Panc1 (cell line): ENCODE data around the gene ZCCHC4. TPM values are rescaled to one million over a fixed set of nuclear protein-coding genes. Genes with fewer than 3 reads are reported as not detected.

Experiments
- ATAC-seq: fragments of 200-7000 bp; cut with Tn5 transposase; 2 replicates; pipeline ENCODE4 v1.9.1; 2020; ENCODE audit warnings: mild to moderate bottlenecking, moderate library complexity
- BruUV-seq: library from RNA; stranded (reverse); fragments of 400-500 nt; replicated peaks from 2 replicates; lab custom pipeline; 2021; lab: Mats Ljungman, UMichigan
- CTCF ChIA-PET: fragments of 300-600 bp; sonication (Branson Sonifier 250); formaldehyde crosslinking; loops from one replicate; lab custom pipeline; 2022; ENCODE audit warnings: antibody characterized with exemption; lab: Charles Lee
- POLR2A ChIA-PET: fragments of 300-600 bp; sonication (Branson Sonifier 250); formaldehyde crosslinking; loops from one replicate; lab custom pipeline; 2022; ENCODE audit warnings: antibody characterized with exemption; lab: Charles Lee
- DNase-seq: peaks from one replicate; pipeline ENCODE4 v3.0.0-alpha.2; 2010; ENCODE audit warnings: low read depth, low spot score
- H3K27ac ChIP-seq: 2 replicates; pipeline ENCODE4 v1.5.1; 2011; ENCODE audit warnings: mild to moderate bottlenecking, low read length, inconsistent platforms
- H3K27me3 ChIP-seq: fragments of 200-500 bp; sonication (Bioruptor generic); 2 replicates; pipeline ENCODE4 v1.6.0; 2014; ENCODE audit warnings: low read length, inconsistent platforms; ENCODE audit not compliant: control insufficient read depth, insufficient read depth
- H3K36me3 ChIP-seq: fragments of 200-500 bp; sonication (Bioruptor generic); 2 replicates; pipeline ENCODE4 v1.5.1; 2014; ENCODE audit warnings: inconsistent platforms, mild to moderate bottlenecking, low read length, moderate library complexity; ENCODE audit not compliant: control insufficient read depth, insufficient read depth
- H3K4me1 ChIP-seq: 2 replicates; pipeline ENCODE4 v1.5.1; 2011; ENCODE audit warnings: inconsistent platforms, mild to moderate bottlenecking, low read length, moderate library complexity; ENCODE audit not compliant: control insufficient read depth, insufficient read depth
- H3K4me3 ChIP-seq, 2 experiments: 2 replicates each; pipeline ENCODE4 v1.5.1; 2011 to 2012; ENCODE audit warnings: low read depth in 2 of 2, low read length in 2 of 2, mild to moderate bottlenecking in 2 of 2, inconsistent platforms in 1 of 2, moderate library complexity in 1 of 2
- H3K9me3 ChIP-seq: fragments of 200-500 bp; sonication (Bioruptor generic); 2 replicates; pipeline ENCODE4 v1.5.1; 2014; ENCODE audit warnings: low read depth, mild to moderate bottlenecking, inconsistent platforms, low read length, moderate library complexity; ENCODE audit not compliant: control insufficient read depth, insufficient read depth
- CTCF ChIP-seq: fragments of 450-650 bp; IDR thresholded peaks from 2 replicates; pipeline ENCODE4 v1.5.1; 2017; ENCODE audit warnings: mild to moderate bottlenecking
- POLR2AphosphoS5 ChIP-seq: IDR thresholded peaks from 2 replicates; pipeline ENCODE4 v1.6.1; 2012; ENCODE audit warnings: mild to moderate bottlenecking, low read depth, low read length, moderate library complexity
- SIN3A ChIP-seq: IDR thresholded peaks from 2 replicates; pipeline ENCODE4 v1.6.1; 2012; ENCODE audit warnings: low read depth, mild to moderate bottlenecking, low read length, moderate library complexity, borderline replicate concordance; ENCODE audit not compliant: insufficient read depth
- TCF7L2 ChIP-seq: IDR thresholded peaks from 2 replicates; pipeline ENCODE4 v1.6.1; 2011; ENCODE audit warnings: mild to moderate bottlenecking, low read depth, low read length, inconsistent platforms
- in situ Hi-C: cut with HindIII; loops from 2 replicates; pipeline ENCODE4 v1.10.0; 2016; ENCODE audit warnings: low sequenced_read_pairs, low pct_unique_long_range_greater_than_20kb
- intact Hi-C: fragments of 100-400 bp; cut with micrococcal nuclease; formaldehyde crosslinking; loops from one replicate; pipeline ENCODE4 v1.10.0; 2022; ENCODE audit not compliant: unreplicated experiment
- total RNA-seq: library from RNA; stranded (reverse); gene quantifications from one replicate; pipeline ENCODE4 v1.2.1, GENCODE V29; 2021; ENCODE audit not compliant: unreplicated experiment
- TF ChIP-seq, protein P1 (sequence below), 2 experiments: IDR thresholded peaks; 2 replicates each; pipeline ENCODE4 v1.6.1; 2011 to 2012; ENCODE audit warnings: low read depth in 2 of 2, control low read depth in 1 of 2, low read length in 1 of 2, mild to moderate bottlenecking in 1 of 2, moderate library complexity in 1 of 2; ENCODE audit not compliant: insufficient read depth in 1 of 2

ZCCHC4 gene
- total RNA-seq, 1 experiment from 2014 or later, result 6.0 TPM

- Histone ChIP-seq H3K36me3 (no peaks in the 10 kb centered on the region; the same call in 1 of the 2 replicates), H3K9me3 (no peaks in the 10 kb centered on the region), H3K4me3 (no peak overlapping the region), H3K27me3 (no peaks in the 10 kb centered on the region), H3K27ac (no peak overlapping the region), H3K4me1 (no peaks in the 10 kb centered on the region)
- DNase-seq, result no peak
- no TSS peak for BruUV-seq
- POLR2A ChIA-PET, result no interaction called here
- ATAC-seq, result no peak
- in situ Hi-C loops (no loop called here), intact Hi-C loops (no loop called here)
- no peak for TF ChIP-seq POLR2AphosphoS5
- no peak for TF ChIP-seq SIN3A
- TF ChIP-seq CTCF, result no peak
- TF ChIP-seq, protein P1, sequence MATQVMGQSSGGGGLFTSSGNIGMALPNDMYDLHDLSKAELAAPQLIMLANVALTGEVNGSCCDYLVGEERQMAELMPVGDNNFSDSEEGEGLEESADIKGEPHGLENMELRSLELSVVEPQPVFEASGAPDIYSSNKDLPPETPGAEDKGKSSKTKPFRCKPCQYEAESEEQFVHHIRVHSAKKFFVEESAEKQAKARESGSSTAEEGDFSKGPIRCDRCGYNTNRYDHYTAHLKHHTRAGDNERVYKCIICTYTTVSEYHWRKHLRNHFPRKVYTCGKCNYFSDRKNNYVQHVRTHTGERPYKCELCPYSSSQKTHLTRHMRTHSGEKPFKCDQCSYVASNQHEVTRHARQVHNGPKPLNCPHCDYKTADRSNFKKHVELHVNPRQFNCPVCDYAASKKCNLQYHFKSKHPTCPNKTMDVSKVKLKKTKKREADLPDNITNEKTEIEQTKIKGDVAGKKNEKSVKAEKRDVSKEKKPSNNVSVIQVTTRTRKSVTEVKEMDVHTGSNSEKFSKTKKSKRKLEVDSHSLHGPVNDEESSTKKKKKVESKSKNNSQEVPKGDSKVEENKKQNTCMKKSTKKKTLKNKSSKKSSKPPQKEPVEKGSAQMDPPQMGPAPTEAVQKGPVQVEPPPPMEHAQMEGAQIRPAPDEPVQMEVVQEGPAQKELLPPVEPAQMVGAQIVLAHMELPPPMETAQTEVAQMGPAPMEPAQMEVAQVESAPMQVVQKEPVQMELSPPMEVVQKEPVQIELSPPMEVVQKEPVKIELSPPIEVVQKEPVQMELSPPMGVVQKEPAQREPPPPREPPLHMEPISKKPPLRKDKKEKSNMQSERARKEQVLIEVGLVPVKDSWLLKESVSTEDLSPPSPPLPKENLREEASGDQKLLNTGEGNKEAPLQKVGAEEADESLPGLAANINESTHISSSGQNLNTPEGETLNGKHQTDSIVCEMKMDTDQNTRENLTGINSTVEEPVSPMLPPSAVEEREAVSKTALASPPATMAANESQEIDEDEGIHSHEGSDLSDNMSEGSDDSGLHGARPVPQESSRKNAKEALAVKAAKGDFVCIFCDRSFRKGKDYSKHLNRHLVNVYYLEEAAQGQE (IDR thresholded peaks at IDR 0.05; ENCODE audit: insufficient read depth in 1 of 2, low read depth in 2 of 2, low read length in 1 of 2), result no peak
- TF ChIP-seq TCF7L2, result no peak
- CTCF ChIA-PET, result no interaction called here
Measured at GRCh38 chr4:25343671-25344070, 31.1 kb downstream of the ZCCHC4 start.

DNA sequence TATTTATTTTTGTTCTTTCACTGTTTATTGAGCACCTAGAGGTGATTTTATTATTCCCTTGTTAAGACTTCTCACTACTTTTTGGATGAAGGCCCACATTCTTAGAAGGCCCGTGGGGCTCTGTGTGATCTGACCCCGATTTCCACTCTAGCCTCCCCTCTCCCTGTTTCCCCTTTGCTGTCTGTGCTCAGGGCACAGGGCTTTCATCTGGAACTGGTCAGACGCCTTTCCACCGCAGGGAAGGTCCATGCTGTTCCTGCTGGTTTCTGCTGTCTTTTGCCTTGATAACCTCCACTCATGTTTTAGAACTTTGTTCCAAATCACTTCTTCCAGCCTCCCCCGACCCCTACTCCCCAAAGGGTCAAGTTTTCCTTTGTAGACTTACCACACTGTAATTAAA lies 33.2 kb downstream of the ZCCHC4 start:
- intact Hi-C loops (no loop called here), in situ Hi-C loops (no loop called here)
- BruUV-seq, result no TSS peak
- no peak overlapping the region for H3K27ac ChIP-seq
- DNase-seq (no peak), ATAC-seq (no peak)
- no peaks in the 10 kb centered on the region for H3K9me3 ChIP-seq
- ChIA-PET POLR2A (no interaction called here), CTCF (interaction anchor here (0.7 kb wide), 1 partner anchor 69 kb away, joined by 3 read pairs; no protein-coding TSS in a partner anchor)
- no peaks in the 10 kb centered on the region; the same call in 1 of the 2 replicates for H3K4me1 ChIP-seq
- no peaks in the 10 kb centered on the region for H3K27me3 ChIP-seq
- TF ChIP-seq SIN3A (no peak), POLR2AphosphoS5 (no peak), CTCF (no peak), TCF7L2 (no peak)
- TF ChIP-seq, protein P1 (IDR thresholded peaks at IDR 0.05; ENCODE audit: insufficient read depth in 1 of 2, low read depth in 2 of 2, low read length in 1 of 2), result no peak
- H3K36me3 ChIP-seq, result no peaks in the 10 kb centered on the region; the same call in 1 of the 2 replicates
- no peak overlapping the region for H3K4me3 ChIP-seq
